Endothelial cell (in vitro differentiated cells): ENCODE data around the gene IL1RAPL1. TPM values are rescaled to one million over a fixed set of nuclear protein-coding genes. Genes with fewer than 3 reads are reported as not detected.

Source experiments
- DNase-seq: peaks from one replicate; pipeline ENCODE4 v3.0.0; 2021; ENCODE audit warnings: low spot score
- H3K27ac Mint-ChIP-seq: one replicate; pipeline ENCODE4 v1.8.0; 2021; ENCODE audit warnings: mixed read lengths, inconsistent platforms; ENCODE audit not compliant: unreplicated experiment
- H3K27me3 Mint-ChIP-seq: one replicate; pipeline ENCODE4 v1.8.0; 2021; ENCODE audit warnings: mild to moderate bottlenecking, moderate library complexity, mixed read lengths, inconsistent platforms; ENCODE audit not compliant: unreplicated experiment
- H3K36me3 Mint-ChIP-seq: one replicate; pipeline ENCODE4 v1.8.0; 2021; ENCODE audit warnings: mild to moderate bottlenecking, low read depth, mixed read lengths, inconsistent platforms; ENCODE audit not compliant: unreplicated experiment
- H3K4me1 Mint-ChIP-seq: one replicate; pipeline ENCODE4 v1.8.0; 2021; ENCODE audit warnings: mild to moderate bottlenecking, mixed read lengths, inconsistent platforms; ENCODE audit not compliant: unreplicated experiment
- H3K4me3 Mint-ChIP-seq: one replicate; pipeline ENCODE4 v1.8.0; 2021; ENCODE audit warnings: mild to moderate bottlenecking, mixed read lengths, inconsistent platforms; ENCODE audit not compliant: unreplicated experiment
- H3K9me3 Mint-ChIP-seq: one replicate; pipeline ENCODE4 v1.8.0; 2021; ENCODE audit warnings: mixed read lengths, inconsistent platforms; ENCODE audit not compliant: unreplicated experiment
- total RNA-seq: library from RNA; stranded (reverse); fragmentation: NEBNext Ultra II Directional; extraction: Animal tissue kit (Norgen Biotek cat#: 25700); gene quantifications from one replicate; pipeline ENCODE4 v1.2.1, GENCODE V29; 2021; ENCODE audit not compliant: unreplicated experiment
- TF ChIP-seq, protein P1 (sequence below): fragments of 200-600 bp; sonication (generic); IDR thresholded peaks from one replicate; pipeline ENCODE4 v1.5.0; 2021; ENCODE audit warnings: antibody characterized with exemption; ENCODE audit not compliant: unreplicated experiment

IL1RAPL1 gene
- total RNA-seq, 1 donor from 2014 or later: 0.18 TPM

GRCh38 chrX:28595346-28595745 is 8.1 kb downstream of the IL1RAPL1 start:
- H3K4me3 Mint-ChIP-seq: no peak overlapping the region
- no peaks in the 10 kb centered on the region for H3K4me1 Mint-ChIP-seq
- no peaks in the 10 kb centered on the region for H3K9me3 Mint-ChIP-seq
- H3K36me3 Mint-ChIP-seq: no peaks in the 10 kb centered on the region
- no peaks in the 10 kb centered on the region for H3K27me3 Mint-ChIP-seq
- DNase-seq: no peak
- TF ChIP-seq, protein P1, sequence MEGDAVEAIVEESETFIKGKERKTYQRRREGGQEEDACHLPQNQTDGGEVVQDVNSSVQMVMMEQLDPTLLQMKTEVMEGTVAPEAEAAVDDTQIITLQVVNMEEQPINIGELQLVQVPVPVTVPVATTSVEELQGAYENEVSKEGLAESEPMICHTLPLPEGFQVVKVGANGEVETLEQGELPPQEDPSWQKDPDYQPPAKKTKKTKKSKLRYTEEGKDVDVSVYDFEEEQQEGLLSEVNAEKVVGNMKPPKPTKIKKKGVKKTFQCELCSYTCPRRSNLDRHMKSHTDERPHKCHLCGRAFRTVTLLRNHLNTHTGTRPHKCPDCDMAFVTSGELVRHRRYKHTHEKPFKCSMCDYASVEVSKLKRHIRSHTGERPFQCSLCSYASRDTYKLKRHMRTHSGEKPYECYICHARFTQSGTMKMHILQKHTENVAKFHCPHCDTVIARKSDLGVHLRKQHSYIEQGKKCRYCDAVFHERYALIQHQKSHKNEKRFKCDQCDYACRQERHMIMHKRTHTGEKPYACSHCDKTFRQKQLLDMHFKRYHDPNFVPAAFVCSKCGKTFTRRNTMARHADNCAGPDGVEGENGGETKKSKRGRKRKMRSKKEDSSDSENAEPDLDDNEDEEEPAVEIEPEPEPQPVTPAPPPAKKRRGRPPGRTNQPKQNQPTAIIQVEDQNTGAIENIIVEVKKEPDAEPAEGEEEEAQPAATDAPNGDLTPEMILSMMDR: no peak
- H3K27ac Mint-ChIP-seq: no peak overlapping the region

DNA sequence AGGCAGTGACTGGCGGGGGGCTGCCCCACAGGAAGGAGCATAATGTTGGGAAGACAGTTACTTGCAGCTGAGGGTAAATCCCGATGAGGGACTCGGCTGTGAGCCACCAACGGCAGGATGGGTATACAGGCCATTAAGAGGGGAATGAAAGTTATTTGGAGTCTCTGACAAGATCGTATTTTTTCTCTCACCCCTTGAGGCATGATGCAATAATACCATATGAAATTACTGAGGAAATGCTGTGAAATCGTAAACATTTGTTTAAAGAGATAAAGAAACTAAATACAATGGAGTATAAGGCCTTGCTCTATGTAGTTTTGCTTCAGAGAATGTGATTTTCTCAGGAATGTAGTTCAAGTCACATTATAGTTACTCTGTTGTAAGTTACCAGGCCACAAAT is 12.7 kb downstream of the IL1RAPL1 start:
- H3K36me3 Mint-ChIP-seq: no peaks in the 10 kb centered on the region
- H3K27me3 Mint-ChIP-seq: no peaks in the 10 kb centered on the region
- TF ChIP-seq, protein P1: no peak
- H3K9me3 Mint-ChIP-seq: no peaks in the 10 kb centered on the region
- H3K27ac Mint-ChIP-seq: no peak overlapping the region
- H3K4me3 Mint-ChIP-seq: no peak overlapping the region
- no peaks in the 10 kb centered on the region for H3K4me1 Mint-ChIP-seq
- no peak for DNase-seq

GRCh38 chrX:28609003-28609402 is 21.8 kb downstream of the IL1RAPL1 start:
- Mint-ChIP-seq H3K4me3 (no peak overlapping the region), H3K27me3 (peaks cover 1% of the 10 kb centered on the region), H3K27ac (no peak overlapping the region), H3K36me3 (no peaks in the 10 kb centered on the region), H3K9me3 (no peaks in the 10 kb centered on the region), H3K4me1 (no peaks in the 10 kb centered on the region)
- TF ChIP-seq, protein P1: no peak
- no peak for DNase-seq

DNA sequence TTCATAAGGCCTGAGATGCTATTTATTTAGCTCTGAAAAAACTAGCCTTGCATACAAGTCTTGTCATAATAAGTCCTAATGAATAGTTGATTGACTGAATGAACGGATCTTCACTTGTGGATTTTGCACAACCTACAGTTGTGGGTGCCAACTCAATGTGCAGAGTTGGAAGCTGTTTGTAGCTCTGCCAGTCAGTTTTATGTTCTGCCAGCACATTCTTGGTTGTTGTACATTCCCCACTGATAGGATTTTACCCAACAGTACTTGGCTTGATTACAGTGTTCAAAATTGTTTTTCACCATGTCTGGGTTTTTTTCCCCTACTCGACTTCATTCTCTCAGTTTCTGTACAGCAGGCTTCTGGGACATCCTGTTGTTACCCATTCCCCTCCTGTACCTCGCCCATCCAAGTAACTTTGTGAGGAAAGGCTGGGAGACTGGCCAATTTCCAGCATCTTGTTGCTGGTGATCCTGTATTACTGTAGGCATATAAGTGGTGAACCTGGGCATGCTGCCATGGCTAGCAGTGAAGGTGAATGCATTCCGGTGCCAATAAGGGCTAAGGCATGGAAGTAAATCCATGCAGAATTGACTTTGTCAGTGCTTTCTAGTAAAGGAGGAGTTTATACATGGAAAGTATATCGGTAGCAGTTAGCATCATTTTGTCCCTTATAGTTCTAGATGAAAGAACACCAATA is 22.8 kb downstream of the IL1RAPL1 start:
- Mint-ChIP-seq H3K9me3 (no peaks in the 10 kb centered on the region), H3K27ac (no peak overlapping the region), H3K27me3 (peaks cover 1% of the 10 kb centered on the region), H3K36me3 (no peaks in the 10 kb centered on the region), H3K4me1 (no peaks in the 10 kb centered on the region), H3K4me3 (no peak overlapping the region)
- TF ChIP-seq, protein P1: no peak
- no peak for DNase-seq

DNA sequence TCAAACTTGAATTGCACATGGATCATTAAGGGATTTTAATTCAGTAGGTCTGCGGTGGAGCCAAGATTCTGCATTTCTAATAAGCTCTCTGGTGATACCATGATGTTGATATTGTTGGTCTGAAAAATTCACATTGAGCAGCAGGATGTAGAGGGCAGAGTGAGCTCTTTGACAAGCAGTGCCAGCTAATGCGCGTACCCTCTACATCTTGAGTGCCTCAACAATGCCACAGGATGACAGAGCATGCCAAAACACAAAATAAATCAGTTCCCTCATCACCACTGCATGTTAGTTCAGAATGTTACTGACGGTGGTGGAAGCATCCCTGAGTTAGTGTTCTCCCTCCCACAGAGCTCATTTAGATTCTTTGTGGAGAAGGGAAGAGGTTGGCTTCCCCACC is 23.5 kb downstream of the IL1RAPL1 start:
- H3K9me3 Mint-ChIP-seq: no peaks in the 10 kb centered on the region
- TF ChIP-seq, protein P1: no peak
- no peak overlapping the region for H3K27ac Mint-ChIP-seq
- no peak overlapping the region for H3K4me3 Mint-ChIP-seq
- no peak for DNase-seq
- H3K36me3 Mint-ChIP-seq: no peaks in the 10 kb centered on the region
- peaks cover 1% of the 10 kb centered on the region for H3K27me3 Mint-ChIP-seq
- no peaks in the 10 kb centered on the region for H3K4me1 Mint-ChIP-seq
